GM19351 (cell line): ENCODE results near the gene EVA1C.
"Not testable (repeated sequence)": the region's sequence is repeated elsewhere in the genome, so short reads cannot be mapped to it uniquely, and the experiment has no call there.

Experiments used
- ATAC-seq: cut with Tn5 transposase; IDR thresholded peaks from one replicate; pipeline ENCODE4 v1.9.1; 2021; ENCODE audit warnings: mild to moderate bottlenecking, moderate library complexity; ENCODE audit not compliant: unreplicated experiment

Gene EVA1C

DNA sequence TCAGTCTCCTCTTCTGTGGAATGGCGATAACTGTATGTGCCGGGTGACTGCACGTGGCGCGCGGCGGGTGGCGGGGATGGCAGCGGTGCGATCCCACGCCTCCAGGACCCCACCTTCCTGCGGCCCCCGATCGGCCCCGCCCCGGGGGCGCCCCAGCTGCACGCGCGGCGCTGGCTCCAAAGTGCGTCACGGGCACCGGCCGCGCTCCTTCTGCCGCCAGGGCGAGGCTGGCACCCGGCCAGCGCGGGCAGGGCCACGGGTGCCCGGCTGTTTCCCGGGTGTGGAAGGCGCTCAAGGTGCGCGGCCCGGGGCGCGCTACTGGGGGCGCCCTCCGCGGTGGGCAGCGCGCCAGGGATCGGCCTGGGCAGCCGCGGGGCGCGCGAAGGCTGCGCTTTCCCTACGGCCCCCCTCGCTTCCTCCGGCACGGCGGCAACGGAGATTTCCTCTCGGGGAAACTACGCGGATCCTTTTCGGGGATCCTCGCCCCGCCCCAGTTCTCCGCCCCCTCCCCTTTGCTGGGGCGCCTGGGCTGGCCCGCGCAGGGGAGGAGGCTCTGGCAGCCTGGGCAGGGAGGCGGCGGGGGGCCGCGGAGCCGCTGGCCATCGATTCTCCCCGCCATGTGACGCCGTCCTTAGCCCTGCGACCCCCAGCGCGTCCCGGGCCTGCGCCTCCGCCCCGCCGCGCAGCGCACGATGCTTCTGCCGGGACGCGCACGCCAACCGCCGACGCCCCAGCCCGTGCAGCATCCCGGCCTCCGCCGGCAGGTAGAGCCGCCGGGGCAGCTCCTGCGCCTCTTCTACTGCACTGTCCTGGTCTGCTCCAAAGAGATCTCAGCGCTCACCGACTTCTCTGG, at the start of gene EVA1C:
Gene EVA1C, plus strand, starts transcription at position 545 of the 853 bp plus-strand sequence. Its CDS starts 148 bp downstream, at position 693.
- no peak for ATAC-seq

GRCh38 chr21:32364387-32364786, 48.1 kb upstream of the EVA1C start:
- no peak for ATAC-seq

- no peak for ATAC-seq
These were observed 47.7 kb upstream of the EVA1C start for GRCh38 chr21:32364796-32365195.

GRCh38 chr21:32366191-32366590, 46.3 kb upstream of the EVA1C start:
- no peak for ATAC-seq

DNA sequence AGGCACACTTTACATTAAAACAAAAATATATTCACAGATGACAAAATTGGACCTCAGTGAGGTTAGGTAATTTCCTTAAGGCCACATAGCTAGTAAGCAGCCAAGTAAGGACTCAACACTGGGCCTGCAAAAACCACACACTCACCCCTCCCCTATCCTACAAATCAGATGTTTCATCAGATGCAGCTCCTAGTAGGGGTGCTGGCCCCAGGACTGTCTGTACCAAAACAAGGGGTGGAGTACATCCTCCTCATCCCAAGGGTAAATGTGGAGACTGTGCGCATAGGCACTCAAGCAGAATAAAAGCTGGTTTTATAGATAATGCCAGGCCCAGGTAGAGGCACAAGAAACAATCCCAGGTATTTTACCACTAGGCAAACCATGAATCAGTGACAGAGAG, 45.3 kb upstream of the EVA1C start:
- ATAC-seq = no peak

DNA sequence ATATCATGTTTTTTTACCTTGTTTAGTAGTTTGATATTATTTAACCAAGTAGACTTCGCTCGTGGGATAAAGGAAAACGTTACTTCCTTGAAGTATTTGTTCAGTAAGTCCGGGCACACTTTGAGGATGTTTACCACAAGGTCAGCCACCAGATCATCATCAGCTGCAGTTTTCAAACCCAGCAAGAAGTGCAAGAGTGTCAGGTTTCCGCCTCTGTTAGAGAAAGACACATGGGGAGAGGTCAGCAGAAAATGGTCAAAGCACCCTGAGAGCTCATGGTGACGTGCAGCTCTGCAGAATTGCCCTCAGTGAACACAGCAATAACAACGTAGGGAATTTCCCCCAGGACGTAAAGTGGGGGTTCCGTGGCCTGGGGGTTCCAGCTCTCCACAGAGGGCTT, 44.1 kb upstream of the EVA1C start:
- no peak for ATAC-seq

GRCh38 chr21:32368961-32369360, 43.5 kb upstream of the EVA1C start:
- not testable (repeated sequence) for ATAC-seq

- ATAC-seq = no peak
These were observed 41.3 kb upstream of the EVA1C start for GRCh38 chr21:32370998-32371766.

DNA sequence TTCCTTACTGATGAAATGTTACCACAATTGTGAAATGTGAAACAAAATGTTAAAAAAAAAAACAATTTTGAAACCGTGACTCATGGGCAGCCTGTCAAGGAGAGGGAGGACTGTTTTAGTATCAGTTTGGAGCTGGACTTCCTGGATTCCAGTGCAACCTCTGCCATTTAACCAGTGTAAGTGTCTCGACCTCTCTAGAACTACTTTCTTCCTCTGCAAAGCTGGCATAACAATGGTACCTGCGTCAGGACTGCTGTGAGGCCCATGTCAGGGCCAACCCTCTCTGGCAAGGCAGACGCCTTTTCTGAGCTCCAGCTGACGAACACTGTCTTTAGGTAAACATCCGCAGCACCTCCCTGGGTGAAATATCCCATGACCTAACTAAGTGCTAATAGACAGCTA, 40.6 kb upstream of the EVA1C start:
- no peak for ATAC-seq

DNA sequence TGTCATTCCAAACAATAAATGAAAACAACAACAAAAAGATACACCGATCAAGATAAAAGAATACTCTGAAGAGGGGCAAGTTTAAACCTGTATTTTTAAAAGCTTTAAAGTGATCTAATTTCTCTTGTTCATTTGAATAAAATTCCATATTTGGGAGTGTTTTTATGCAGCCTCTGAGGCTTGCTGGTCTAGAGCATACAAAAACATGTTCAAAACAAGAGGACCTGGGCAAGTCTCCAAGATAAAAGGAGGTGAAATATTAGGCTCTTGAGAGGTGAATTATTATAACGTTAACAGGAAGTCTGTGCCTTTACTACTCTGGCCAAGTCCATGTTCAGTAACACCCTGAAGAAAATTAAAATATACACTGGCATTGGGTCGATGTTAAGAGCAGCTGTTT, 39.8 kb upstream of the EVA1C start:
- no peak for ATAC-seq

DNA sequence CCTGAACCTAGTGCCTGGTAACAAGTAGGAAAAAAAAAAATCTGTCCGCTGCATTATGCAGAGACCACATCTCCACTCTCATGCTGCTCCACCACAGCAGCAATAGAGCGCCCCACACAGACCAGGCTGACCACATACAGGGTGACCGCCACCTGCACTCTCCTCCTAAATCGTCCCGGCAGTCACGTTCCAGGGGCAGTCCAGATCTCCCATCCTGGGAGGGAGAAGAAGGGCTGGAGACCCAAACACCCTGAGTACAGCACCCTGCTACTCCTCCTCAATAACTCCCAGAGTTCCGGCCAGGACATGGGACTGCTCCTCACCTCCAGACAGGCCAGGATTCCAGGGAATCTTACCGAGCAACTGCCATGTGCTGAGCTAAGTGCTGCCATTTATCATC, 35.0 kb upstream of the EVA1C start:
- ATAC-seq = no peak

GRCh38 chr21:32377991-32378390, 34.5 kb upstream of the EVA1C start:
- no peak for ATAC-seq

- no peak for ATAC-seq
These were observed 33.5 kb upstream of the EVA1C start for GRCh38 chr21:32378956-32379355.

GRCh38 chr21:32380940-32381339, 31.6 kb upstream of the EVA1C start:
- ATAC-seq = no peak

DNA sequence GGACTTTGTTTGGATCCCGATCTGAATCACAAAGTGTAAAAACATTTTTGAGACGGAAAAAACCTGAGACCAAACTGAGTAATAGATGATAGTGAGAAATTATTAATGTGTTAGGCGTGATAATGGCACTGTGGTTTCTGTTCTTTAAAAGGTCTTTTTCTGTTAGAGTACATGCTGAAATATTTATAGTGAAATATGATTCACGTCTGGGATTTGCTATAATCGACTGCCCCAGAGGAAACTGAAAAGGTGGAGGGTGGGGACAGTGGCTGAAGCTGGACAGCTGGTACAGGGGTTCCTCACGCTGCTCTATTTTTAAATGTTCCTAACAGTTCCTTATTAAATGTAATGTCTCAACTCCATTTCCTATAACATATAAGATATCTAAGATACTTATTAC, 30.9 kb upstream of the EVA1C start:
- ATAC-seq = no peak

- no peak for ATAC-seq
These were observed 30.3 kb upstream of the EVA1C start for GRCh38 chr21:32382108-32382644.

DNA sequence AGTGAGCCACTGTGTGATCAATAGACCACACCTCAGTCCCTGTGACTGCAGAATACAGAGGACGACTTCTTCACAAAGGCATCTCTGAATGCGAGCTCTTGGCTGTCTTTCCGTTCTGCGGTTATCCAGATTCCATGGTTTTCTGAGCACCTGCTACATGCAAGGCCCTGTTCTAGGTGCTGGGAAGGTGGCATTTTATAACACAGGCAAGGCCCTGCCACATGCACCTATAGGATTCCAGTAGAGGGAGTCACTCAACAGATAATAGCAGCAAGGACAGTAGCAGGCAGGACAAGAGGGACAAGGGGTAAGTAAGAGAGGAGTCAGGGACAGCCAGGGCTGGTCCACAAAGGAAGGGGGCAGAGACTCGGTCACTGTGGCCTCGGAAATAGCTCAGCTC, 28.7 kb upstream of the EVA1C start:
- ATAC-seq = no peak

DNA sequence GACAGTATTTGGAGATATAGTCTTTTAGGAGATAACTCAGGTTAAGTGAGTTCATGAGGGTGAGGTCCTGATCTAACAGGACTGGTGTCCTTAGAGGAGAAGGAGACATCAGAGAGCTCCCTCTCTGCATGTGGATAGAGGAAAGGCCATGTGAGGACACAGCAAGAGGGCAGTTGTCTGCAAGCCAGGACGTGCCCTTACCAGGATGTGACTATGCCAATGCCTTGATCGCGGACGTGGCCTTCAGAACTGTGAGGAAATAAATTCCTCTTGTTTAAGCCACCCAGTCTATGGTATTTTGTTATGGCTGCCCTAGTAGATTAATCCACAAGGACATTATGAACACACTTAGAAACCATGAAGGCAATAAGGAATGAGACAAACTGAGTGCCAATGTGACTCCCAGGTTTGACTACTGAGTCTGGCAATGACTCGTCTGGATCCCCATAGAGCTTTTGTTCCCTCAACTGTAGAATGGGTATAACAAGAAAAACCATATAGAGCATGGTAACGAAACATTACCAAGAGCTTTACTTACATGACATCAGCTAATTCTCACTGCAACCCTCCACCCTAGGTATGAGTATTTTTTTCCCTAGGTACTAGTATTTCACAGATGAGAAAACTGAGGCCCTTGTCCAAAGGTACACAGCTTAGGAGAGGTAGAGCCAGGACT, 26.2 kb upstream of the EVA1C start:
- no peak for ATAC-seq

DNA sequence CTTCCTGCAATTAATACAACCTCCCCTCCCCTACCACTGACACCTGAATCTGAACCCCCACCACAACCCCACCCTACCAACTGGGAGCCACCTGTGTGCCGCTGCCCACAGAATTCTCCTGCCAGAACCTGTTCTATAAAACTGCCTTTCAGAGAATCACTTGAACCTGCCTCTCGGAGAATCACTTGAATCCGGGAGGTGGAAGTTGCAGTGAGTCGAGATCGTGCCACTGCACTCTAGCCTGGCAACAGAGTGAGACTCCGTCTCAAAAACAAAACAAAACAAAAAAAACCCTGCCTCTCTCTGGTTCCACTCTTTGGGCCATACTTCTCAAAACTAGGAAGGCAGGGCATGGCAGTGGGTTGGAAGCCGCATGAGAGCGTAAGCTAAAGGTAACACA, 25.4 kb upstream of the EVA1C start:
- ATAC-seq = no peak

DNA sequence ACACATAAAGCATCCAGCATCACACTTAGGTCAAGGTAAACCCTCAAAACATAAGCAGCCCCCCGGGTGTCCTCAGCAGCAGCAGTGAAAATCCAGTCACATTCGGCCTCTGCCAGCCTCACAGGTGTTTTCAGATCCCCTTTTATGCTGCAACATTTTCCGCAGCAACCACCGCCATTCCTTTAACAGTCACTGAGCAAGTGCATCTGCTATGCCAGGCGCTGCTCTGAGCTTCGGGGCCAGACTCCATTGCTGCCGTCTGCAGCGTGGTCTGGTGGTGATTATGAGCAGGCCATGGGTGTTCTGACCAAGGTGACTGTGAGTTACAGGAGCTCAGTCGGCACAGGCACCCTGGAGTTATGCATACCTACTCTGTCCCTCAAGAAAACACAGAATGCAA, 24.2 kb upstream of the EVA1C start:
- ATAC-seq = no peak

- no peak for ATAC-seq
These were observed 23.0 kb upstream of the EVA1C start for GRCh38 chr21:32389337-32390015.
